Activated CD4-positive, CD25-positive, alpha-beta regulatory T cell treated with anti-CD3 and anti-CD28 coated beads, Interleukin-2, amount 50 U/mL, for 72 hours (primary cell): ENCODE measurements around the gene CIART.
"Not testable (repeated sequence)": the region's sequence is repeated elsewhere in the genome, so short reads cannot be mapped to it uniquely, and the experiment has no call there.

Experiments
- DNase-seq: peaks from one replicate; pipeline ENCODE4 v3.0.0; 2021

The CIART gene

GRCh38 chr1:150311762-150312161 lies 29.4 kb downstream of the CIART start:
- no peak for DNase-seq

GRCh38 chr1:150314691-150315090 lies 32.3 kb downstream of the CIART start:
- not testable (repeated sequence) for DNase-seq

GRCh38 chr1:150320667-150320978 lies 38.3 kb downstream of the CIART start:
- no peak for DNase-seq

DNA sequence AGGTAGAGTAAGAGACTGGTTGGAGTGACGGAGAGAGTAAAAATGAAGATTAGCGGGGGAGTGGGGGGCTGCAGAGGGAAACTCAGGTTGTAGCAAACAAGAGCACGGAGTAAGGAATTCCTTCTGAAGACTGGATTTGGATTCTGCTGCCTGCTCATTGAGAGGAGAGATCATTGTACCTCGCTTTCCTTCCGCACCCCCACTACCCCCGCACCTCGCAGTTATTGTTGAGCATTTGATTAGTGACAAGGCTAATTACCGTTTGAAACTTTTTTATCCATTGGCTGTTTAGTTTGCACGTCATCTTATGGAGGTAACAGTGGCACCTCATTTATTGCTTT lies 39.4 kb downstream of the CIART start:
- no peak for DNase-seq

DNA sequence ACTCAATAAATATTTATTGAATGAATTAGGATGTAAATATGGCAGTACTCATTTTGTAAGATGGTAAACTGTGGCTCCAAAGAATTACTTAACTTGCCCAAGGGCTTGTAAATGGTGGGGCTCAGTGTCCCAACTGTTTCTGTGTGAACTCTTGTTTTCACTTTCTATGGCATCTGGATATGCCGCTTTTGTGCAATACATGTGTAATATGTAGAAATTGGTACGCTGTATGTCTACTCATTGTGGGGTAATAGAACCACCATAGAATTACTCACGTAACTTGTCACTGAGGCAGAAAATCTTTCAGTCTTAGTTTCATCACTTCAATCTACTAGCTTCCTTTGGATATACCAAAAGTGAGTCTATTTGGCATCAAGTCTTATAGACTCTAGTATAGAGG lies 40.0 kb downstream of the CIART start:
- no peak for DNase-seq

GRCh38 chr1:150332651-150333290 lies 50.4 kb downstream of the CIART start:
- no peak for DNase-seq
